H1 (cell line): ENCODE measurements around the gene HEBP2. TPM values are rescaled to one million over a fixed set of nuclear protein-coding genes. Genes with fewer than 3 reads are reported as not detected.

Experiments
- CTCF ChIA-PET: fragments of 300-600 bp; sonication (Branson Sonifier 250); formaldehyde crosslinking; loops from one replicate; lab custom pipeline; 2021; ENCODE audit not compliant: partially characterized antibody; lab: Charles Lee
- POLR2A ChIA-PET: fragments of 300-600 bp; sonication (Branson Sonifier 250); formaldehyde crosslinking; loops from one replicate; lab custom pipeline; 2021; ENCODE audit warnings: inconsistent platforms; ENCODE audit not compliant: partially characterized antibody; lab: Charles Lee
- DNase-seq, 2 experiments: peaks; one replicate each; pipeline versions ENCODE4 v3.0.0 to v3.0.0-alpha.2; 2010 to 2022; ENCODE audit warnings: low spot score in 2 of 2, low read depth in 1 of 2, mixed read lengths in 1 of 2
- FAIRE-seq: peaks from 2 replicates; lab custom pipeline; 2011; peaks lifted over from hg19 to GRCh38; lab: Jason Lieb, UNC
- H2AFZ ChIP-seq: 2 replicates; pipeline ENCODE4 v1.8.1; 2012; ENCODE audit warnings: low read length, inconsistent platforms
- H2AK5ac ChIP-seq: 2 replicates; pipeline ENCODE4 v1.6.1; 2013; ENCODE audit warnings: low read depth, low read length
- H2BK120ac ChIP-seq: replicated peaks from 2 replicates; pipeline ENCODE3; 2013; ENCODE audit warnings: low read depth, low read length, inconsistent platforms
- H2BK12ac ChIP-seq: 2 replicates; pipeline ENCODE4 v1.6.1; 2013; ENCODE audit warnings: low read depth, low read length
- H2BK15ac ChIP-seq: 2 replicates; pipeline ENCODE4 v1.6.1; 2013; ENCODE audit warnings: low read length
- H2BK20ac ChIP-seq: 2 replicates; pipeline ENCODE4 v1.6.1; 2013; ENCODE audit warnings: low read length
- H2BK5ac ChIP-seq: 2 replicates; pipeline ENCODE4 v1.6.1; 2013; ENCODE audit warnings: low read depth, low read length
- H3K14ac ChIP-seq: 2 replicates; pipeline ENCODE4 v1.6.1; 2013; ENCODE audit warnings: inconsistent platforms; ENCODE audit not compliant: insufficient read length
- H3K18ac ChIP-seq: 2 replicates; pipeline ENCODE4 v1.6.1; 2013; ENCODE audit warnings: low read length; ENCODE audit errors: extremely low read depth
- H3K23ac ChIP-seq: 2 replicates; pipeline ENCODE4 v1.6.1; 2013; ENCODE audit warnings: inconsistent platforms; ENCODE audit not compliant: insufficient read length
- H3K23me2 ChIP-seq: 2 replicates; pipeline ENCODE4 v1.6.1; 2013; ENCODE audit warnings: low read depth, low read length
- H3K27ac ChIP-seq: 2 replicates; pipeline ENCODE4 v1.6.1; 2011; ENCODE audit warnings: low read depth, low read length, inconsistent platforms
- H3K27me3 ChIP-seq, 4 experiments: replicated peaks in 1 of 4; 1 replicate in 1 of 4; 2 replicates in 3 of 4; pipeline versions ENCODE4 v1.6.1 to v1.8.1; 2011 to 2013; ENCODE audit warnings: low read length in 3 of 4, mild to moderate bottlenecking in 3 of 4, inconsistent platforms in 2 of 4, mixed read lengths in 2 of 4, moderate library complexity in 1 of 4; ENCODE audit not compliant: control insufficient read depth in 3 of 4, insufficient read depth in 3 of 4; ENCODE audit errors: extremely low read depth in 1 of 4
- H3K36me3 ChIP-seq, 4 experiments: 2 replicates each; pipeline versions ENCODE4 v1.6.1 to v1.8.1; 2011 to 2013; ENCODE audit warnings: mild to moderate bottlenecking in 4 of 4, low read length in 3 of 4, moderate library complexity in 2 of 4, control low read depth in 1 of 4, inconsistent platforms in 1 of 4; ENCODE audit not compliant: insufficient read depth in 4 of 4, control insufficient read depth in 2 of 4
- H3K4ac ChIP-seq: replicated peaks from 2 replicates; pipeline ENCODE3; 2013; ENCODE audit warnings: low read length, low read depth, mixed read lengths, inconsistent platforms; ENCODE audit not compliant: insufficient read length
- H3K4me1 ChIP-seq, 4 experiments: replicated peaks in 1 of 4; 1 replicate in 1 of 4; 2 replicates in 3 of 4; pipeline versions ENCODE4 v1.6.1 to v1.8.1; 2011 to 2013; ENCODE audit warnings: low read length in 3 of 4, inconsistent platforms in 2 of 4, mixed read lengths in 1 of 4; ENCODE audit not compliant: insufficient read depth in 4 of 4, control insufficient read depth in 3 of 4
- H3K4me2 ChIP-seq, 2 experiments: 2 replicates each; pipeline versions ENCODE4 v1.6.1 to v1.8.1; 2011 to 2013; ENCODE audit warnings: low read depth in 2 of 2, low read length in 2 of 2, control low read depth in 1 of 2, inconsistent platforms in 1 of 2, mild to moderate bottlenecking in 1 of 2; ENCODE audit not compliant: insufficient read depth in 1 of 2
- H3K4me3 ChIP-seq, 4 experiments: fragments of 200-600, 300-600 bp in 1 of 4; sonication (generic), shearing (Covaris generic), sonication (Bioruptor Twin) in 1 of 4; 2 replicates each; pipeline versions ENCODE4 v1.5.1 to v1.8.1; 2011 to 2016; ENCODE audit warnings: low read length in 4 of 4, low read depth in 3 of 4, control low read depth in 2 of 4, inconsistent platforms in 2 of 4, mild to moderate bottlenecking in 2 of 4, mixed read lengths in 1 of 4, moderate library complexity in 1 of 4; ENCODE audit not compliant: insufficient read depth in 2 of 4; ENCODE audit errors: extremely low read depth in 1 of 4
- H3K56ac ChIP-seq: replicated peaks from 2 replicates; pipeline ENCODE3; 2013; ENCODE audit warnings: low read depth, mild to moderate bottlenecking, mixed read lengths, low read length, inconsistent platforms; ENCODE audit not compliant: insufficient read length
- H3K79me1 ChIP-seq: 2 replicates; pipeline ENCODE4 v1.6.1; 2013; ENCODE audit warnings: low read depth, low read length, control low read depth
- H3K79me2 ChIP-seq, 2 experiments: 2 replicates each; pipeline versions ENCODE4 v1.6.1 to v1.8.1; 2012 to 2013; ENCODE audit warnings: low read length in 2 of 2, mild to moderate bottlenecking in 2 of 2, inconsistent platforms in 1 of 2; ENCODE audit not compliant: insufficient read depth in 2 of 2, control insufficient read depth in 1 of 2
- H3K9ac ChIP-seq, 4 experiments: replicated peaks in 1 of 4; 1 replicate in 1 of 4; 2 replicates in 3 of 4; pipeline versions ENCODE4 v1.6.1 to v1.8.1; 2011 to 2013; ENCODE audit warnings: low read depth in 3 of 4, low read length in 3 of 4, control low read depth in 2 of 4, mild to moderate bottlenecking in 2 of 4, moderate library complexity in 2 of 4, inconsistent platforms in 1 of 4; ENCODE audit errors: extremely low read depth in 1 of 4
- H3K9me3 ChIP-seq, 2 experiments: 2 replicates each; pipeline versions ENCODE4 v1.6.1 to v1.8.1; 2012 to 2013; ENCODE audit warnings: mild to moderate bottlenecking in 2 of 2, moderate library complexity in 2 of 2, control low read depth in 1 of 2, inconsistent platforms in 1 of 2, low read depth in 1 of 2, low read length in 1 of 2, mixed read lengths in 1 of 2; ENCODE audit not compliant: insufficient read depth in 2 of 2
- H4K20me1 ChIP-seq, 2 experiments: replicated peaks in 1 of 2; 2 replicates each; pipeline versions ENCODE3 to v1.8.1; 2011 to 2013; ENCODE audit warnings: inconsistent platforms in 2 of 2, low read length in 2 of 2, mild to moderate bottlenecking in 1 of 2; ENCODE audit not compliant: insufficient read depth in 2 of 2, control insufficient read depth in 1 of 2
- H4K5ac ChIP-seq: 2 replicates; pipeline ENCODE4 v1.6.1; 2013; ENCODE audit warnings: low read length, low read depth, mixed read lengths, inconsistent platforms; ENCODE audit not compliant: insufficient read length
- H4K8ac ChIP-seq: 2 replicates; pipeline ENCODE4 v1.8.0; 2013; ENCODE audit warnings: mild to moderate bottlenecking, moderate library complexity, low read length, inconsistent platforms; ENCODE audit not compliant: insufficient read depth; ENCODE audit errors: extremely low read depth
- H4K91ac ChIP-seq: replicated peaks from 2 replicates; pipeline ENCODE3; 2013; ENCODE audit warnings: low read length, mixed read lengths, inconsistent platforms; ENCODE audit not compliant: insufficient read length
- CHD1 ChIP-seq: IDR thresholded peaks from 2 replicates; pipeline ENCODE4 v1.6.1; 2012; ENCODE audit warnings: low read depth, low read length, improper control_type of control experiment
- KDM4A ChIP-seq: IDR thresholded peaks from one replicate; pipeline ENCODE4 v1.7.1; 2012; ENCODE audit warnings: low read depth, mild to moderate bottlenecking, moderate library complexity, low read length, inconsistent platforms; ENCODE audit not compliant: severe bottlenecking
- SIN3A ChIP-seq, 2 experiments: IDR thresholded peaks in 1 of 2; conservative IDR thresholded peaks in 1 of 2; 2 replicates each; pipeline ENCODE4 v1.6.1; 2011 to 2012; ENCODE audit warnings: low read length in 2 of 2, improper control_type of control experiment in 1 of 2, low read depth in 1 of 2, mild to moderate bottlenecking in 1 of 2
- WGBS, 2 experiments: shearing (Covaris generic) in 1 of 2; methylation state at CpG; one replicate each; pipeline versions ENCODE4 v1.1.6 to v1.1.7; 2013 to 2015; ENCODE audit warnings: low lambda C conversion rate in 2 of 2, mixed read lengths in 2 of 2, inconsistent platforms in 1 of 2, low coverage in 1 of 2, missing lambda C conversion rate in 1 of 2; ENCODE audit not compliant: insufficient replicate concordance in 2 of 2, insufficient coverage in 1 of 2, insufficient read length in 1 of 2; ENCODE audit errors: extremely low coverage in 1 of 2, missing lambda C conversion rate in 1 of 2; 5-methylcytosine and 5-hydroxymethylcytosine counted together
- polyA plus RNA-seq, 7 experiments: library from polyadenylated mRNA; depleted of rRNA in 3 of 7; stranded (reverse) in 5 of 7; unstranded in 2 of 7; fragments of >200 nt in 5 of 7; fragments of 200-250 nt in 2 of 7; gene quantifications; 1 replicate in 5 of 7; 2 replicates in 1 of 7; 4 replicates in 1 of 7; pipeline versions ENCODE4 v1.2.1 to v1.2.3, GENCODE V29; 2011 to 2013; ENCODE audit warnings: missing spikeins in 2 of 7, mixed read lengths in 2 of 7
- total RNA-seq: library from RNA; stranded (reverse); fragmentation: NEBNext Ultra II Directional; extraction: Animal tissue kit (Norgen Biotek cat#: 25700); gene quantifications from 2 replicates; pipeline ENCODE4 v1.2.1, GENCODE V29; 2021

HEBP2 gene
- total and polyA plus RNA-seq, 2 of the 8 experiments (the other 6 are each of a cell fraction or from before 2014, with no cell fraction given), result 6.5 to 37.9 TPM

- ChIA-PET POLR2A (interaction anchor here (0.8 to 3.0 kb wide), 7 partner anchors 10 to 365 kb away, joined by 3 to 12 read pairs (median 4); no protein-coding TSS in a partner anchor), CTCF (interaction anchor here (0.6 to 4.2 kb wide), 22 partner anchors 10 to 406 kb away, joined by 3 to 35 read pairs (median 3); no protein-coding TSS in a partner anchor)
- no peak overlapping the region for H3K23ac ChIP-seq
- H4K8ac ChIP-seq, result peak overlapping the region; percentile 81
- H3K27me3 ChIP-seq, result no peaks in the 10 kb centered on the region; a peak in 1 of 7 replicates
- H3K36me3 ChIP-seq, result peaks cover 2 to 32% (median 13%) of the 10 kb centered on the region in 4 experiments; a peak in 6 of 8 replicates
- no peak overlapping the region for H3K4ac ChIP-seq
- no peaks in the 10 kb centered on the region for H3K79me2 ChIP-seq
- no peak overlapping the region for H2BK120ac ChIP-seq
- H3K27ac ChIP-seq, result no peak overlapping the region
- H2AK5ac ChIP-seq, result no peak overlapping the region
- H2BK12ac ChIP-seq, result no peak overlapping the region
- no peak overlapping the region for H3K14ac ChIP-seq
- 12% methylated on average over 35 of the region's 35 CpGs; no CpG with 5 or more reads in 1 of the 2 experiments for WGBS, 2 experiments
- DNase-seq (peak in 1 of 2 experiments; percentile 64), FAIRE-seq (no peak)
- no peaks in the 10 kb centered on the region for H3K9me3 ChIP-seq
- H2AFZ ChIP-seq, result peak overlapping the region; percentile 58; the same call in 1 of the 2 replicates
- H3K4me3 ChIP-seq, result peak overlapping the region; percentile 57 to 86 (median 82)
- no peak overlapping the region for H2BK15ac ChIP-seq
- peaks cover 0 to 3% (median 0%) of the 10 kb centered on the region in 4 experiments; a peak in 3 of 7 replicates for H3K4me1 ChIP-seq
- peaks cover 6% of the 10 kb centered on the region; the same call in 1 of the 2 replicates for H3K23me2 ChIP-seq
- H4K5ac ChIP-seq, result no peak overlapping the region
- peak overlapping the region; percentile 74 to 86 for H3K4me2 ChIP-seq
- H4K20me1 ChIP-seq, result no peaks in the 10 kb centered on the region
- peak overlapping the region; percentile 39; the same call in 1 of the 2 replicates for H2BK5ac ChIP-seq
- peak overlapping the region; percentile 47 to 71 (median 60); a peak in 6 of 7 replicates for H3K9ac ChIP-seq
- no peak overlapping the region; the same call in 1 of the 2 replicates for H3K18ac ChIP-seq
- H4K91ac ChIP-seq, result no peak overlapping the region
- no peak overlapping the region for H2BK20ac ChIP-seq
- no peaks in the 10 kb centered on the region; the same call in 1 of the 2 replicates for H3K79me1 ChIP-seq
- TF ChIP-seq KDM4A (peak; percentile 17), CHD1 (no peak), SIN3A (conservative IDR thresholded peaks at IDR 0.05 in 1 of 2, IDR thresholded peaks at IDR 0.05 in 1 of 2; ENCODE audit: low read depth in 1 of 2, low read length in 2 of 2) (0 out of 4 replicates have a peak, but pooled peaks of 1 of the 2 experiments have one; percentile 23)
- H3K56ac ChIP-seq, result peak overlapping the region; percentile 12
Observed at GRCh38 chr6:138404666-138405337, 779 bp downstream of the HEBP2 start.
